Fibroblast of lung (primary cell): ENCODE measurements around the gene TGM5. TPM values are rescaled to one million over a fixed set of nuclear protein-coding genes. Genes with fewer than 3 reads are reported as not detected.

Experiments
- DNase-seq, 2 donors: peaks; one replicate each; pipeline versions ENCODE4 v3.0.0 to v3.0.0-alpha.2; 2010; ENCODE audit warnings: low read depth in 2 of 2
- H2AFZ ChIP-seq: 2 replicates; pipeline ENCODE4 v1.5.1; 2012; ENCODE audit warnings: low read length, control low read depth, inconsistent platforms
- H3K27ac ChIP-seq: 2 replicates; pipeline ENCODE4 v1.5.1; 2011; ENCODE audit warnings: low read length, control low read depth; ENCODE audit not compliant: insufficient read depth
- H3K27me3 ChIP-seq: 2 replicates; pipeline ENCODE4 v1.5.1; 2011; ENCODE audit warnings: mild to moderate bottlenecking, low read length; ENCODE audit not compliant: control insufficient read depth, insufficient read depth
- H3K36me3 ChIP-seq: 2 replicates; pipeline ENCODE4 v1.5.1; 2011; ENCODE audit warnings: low read length; ENCODE audit not compliant: control insufficient read depth, insufficient read depth
- H3K4me1 ChIP-seq: 2 replicates; pipeline ENCODE4 v1.5.1; 2011; ENCODE audit warnings: low read length; ENCODE audit not compliant: control insufficient read depth, insufficient read depth; ENCODE audit errors: extremely low read depth
- H3K4me2 ChIP-seq: 2 replicates; pipeline ENCODE4 v1.5.1; 2011; ENCODE audit warnings: low read length, control low read depth; ENCODE audit not compliant: insufficient read depth; ENCODE audit errors: extremely low read depth
- H3K4me3 ChIP-seq, 4 experiments: fragments of 200-600 bp in 1 of 4; sonication (generic) in 1 of 4; replicated peaks in 1 of 4; 2 replicates each; pipeline ENCODE4 v1.5.1; 2011 to 2016; ENCODE audit warnings: low read length in 4 of 4, low read depth in 3 of 4, mild to moderate bottlenecking in 3 of 4, control low read depth in 2 of 4, inconsistent platforms in 1 of 4, mixed read lengths in 1 of 4; ENCODE audit not compliant: insufficient read depth in 1 of 4; ENCODE audit errors: control extremely low read depth in 1 of 4
- H3K79me2 ChIP-seq: 2 replicates; pipeline ENCODE4 v1.5.1; 2012; ENCODE audit warnings: mild to moderate bottlenecking, low read length, inconsistent platforms; ENCODE audit not compliant: control insufficient read depth, insufficient read depth
- H3K9ac ChIP-seq: 2 replicates; pipeline ENCODE4 v1.5.1; 2011; ENCODE audit warnings: mild to moderate bottlenecking, low read length, control low read depth; ENCODE audit not compliant: insufficient read depth
- H3K9me3 ChIP-seq: 2 replicates; pipeline ENCODE4 v1.5.1; 2012; ENCODE audit warnings: low read depth, low read length; ENCODE audit not compliant: control insufficient read depth, insufficient read depth
- H4K20me1 ChIP-seq: 2 replicates; pipeline ENCODE4 v1.5.1; 2011; ENCODE audit warnings: low read length; ENCODE audit not compliant: control insufficient read depth, insufficient read depth; ENCODE audit errors: extremely low read depth
- EZH2 ChIP-seq: IDR thresholded peaks from 2 replicates; pipeline ENCODE4 v1.5.1; 2012; ENCODE audit warnings: low read length, control low read depth, mild to moderate bottlenecking; ENCODE audit errors: missing control alignments
- polyA plus RNA-seq, 2 donors: library from polyadenylated mRNA; depleted of rRNA in 1 of 2; stranded (reverse) in 1 of 2; unstranded in 1 of 2; fragments of >200 nt; gene quantifications; 2 replicates each; pipeline ENCODE4 v1.2.1, GENCODE V29; 2011 to 2012; ENCODE audit warnings: missing spikeins in 1 of 2
- total RNA-seq: library from RNA; depleted of rRNA; stranded (reverse); fragments of >200 nt; gene quantifications from 2 replicates; pipeline ENCODE4 v1.2.1, GENCODE V29; 2014
- TF ChIP-seq, protein P1 (sequence below), 2 donors: IDR thresholded peaks in 1 of 2; conservative IDR thresholded peaks in 1 of 2; 1 replicate in 1 of 2; 2 replicates in 1 of 2; pipeline ENCODE4 v1.5.1; 2011 to 2012; ENCODE audit warnings: low read length in 2 of 2, control low read depth in 1 of 2, inconsistent platforms in 1 of 2, low read depth in 1 of 2, mild to moderate bottlenecking in 1 of 2

TGM5 gene
- total and polyA plus RNA-seq, 2 donors (not counting 1 experiment from before 2014, with no cell fraction given) = under 0.01 to 0.03 TPM

GRCh38 chr15:43287254-43287653, 20.5 kb upstream of the TGM5 start:
- no peaks in the 10 kb centered on the region for H3K4me1 ChIP-seq
- no peaks in the 10 kb centered on the region for H3K9me3 ChIP-seq
- no peak for DNase-seq
- TF ChIP-seq, protein P1, sequence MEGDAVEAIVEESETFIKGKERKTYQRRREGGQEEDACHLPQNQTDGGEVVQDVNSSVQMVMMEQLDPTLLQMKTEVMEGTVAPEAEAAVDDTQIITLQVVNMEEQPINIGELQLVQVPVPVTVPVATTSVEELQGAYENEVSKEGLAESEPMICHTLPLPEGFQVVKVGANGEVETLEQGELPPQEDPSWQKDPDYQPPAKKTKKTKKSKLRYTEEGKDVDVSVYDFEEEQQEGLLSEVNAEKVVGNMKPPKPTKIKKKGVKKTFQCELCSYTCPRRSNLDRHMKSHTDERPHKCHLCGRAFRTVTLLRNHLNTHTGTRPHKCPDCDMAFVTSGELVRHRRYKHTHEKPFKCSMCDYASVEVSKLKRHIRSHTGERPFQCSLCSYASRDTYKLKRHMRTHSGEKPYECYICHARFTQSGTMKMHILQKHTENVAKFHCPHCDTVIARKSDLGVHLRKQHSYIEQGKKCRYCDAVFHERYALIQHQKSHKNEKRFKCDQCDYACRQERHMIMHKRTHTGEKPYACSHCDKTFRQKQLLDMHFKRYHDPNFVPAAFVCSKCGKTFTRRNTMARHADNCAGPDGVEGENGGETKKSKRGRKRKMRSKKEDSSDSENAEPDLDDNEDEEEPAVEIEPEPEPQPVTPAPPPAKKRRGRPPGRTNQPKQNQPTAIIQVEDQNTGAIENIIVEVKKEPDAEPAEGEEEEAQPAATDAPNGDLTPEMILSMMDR (conservative IDR thresholded peaks at IDR 0.05 in 1 of 2, IDR thresholded peaks at IDR 0.05 in 1 of 2; ENCODE audit: low read depth in 1 of 2, low read length in 2 of 2) = no peak
- no peak for TF ChIP-seq EZH2
- H2AFZ ChIP-seq = no peak overlapping the region
- no peak overlapping the region for H3K27ac ChIP-seq
- no peaks in the 10 kb centered on the region for H4K20me1 ChIP-seq
- H3K4me2 ChIP-seq = no peak overlapping the region
- no peak overlapping the region for H3K4me3 ChIP-seq
- no peak overlapping the region for H3K9ac ChIP-seq
- peaks cover 29% of the 10 kb centered on the region for H3K27me3 ChIP-seq
- no peaks in the 10 kb centered on the region for H3K36me3 ChIP-seq
- no peaks in the 10 kb centered on the region for H3K79me2 ChIP-seq

DNA sequence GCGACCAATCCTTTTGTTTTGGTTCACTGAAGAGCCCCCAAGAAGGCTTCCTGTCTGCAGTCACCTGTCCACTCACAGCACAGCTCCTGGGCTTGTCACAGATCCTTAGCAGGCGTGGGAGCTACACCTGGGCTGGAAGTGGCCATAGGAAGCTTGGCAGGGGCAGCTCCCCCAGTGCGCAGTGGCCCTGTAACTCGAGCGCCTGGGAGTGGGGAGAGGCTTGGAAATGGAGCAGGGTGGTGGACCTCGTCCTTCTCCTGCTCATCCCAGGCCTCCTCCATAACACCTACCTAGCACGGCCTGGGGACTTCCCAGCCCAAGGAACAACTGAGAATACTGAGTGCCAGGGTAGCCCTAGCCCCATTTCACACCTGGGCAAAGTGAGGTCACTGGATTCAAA, 19.3 kb upstream of the TGM5 start:
- H3K9me3 ChIP-seq = no peaks in the 10 kb centered on the region
- no peak overlapping the region for H2AFZ ChIP-seq
- H4K20me1 ChIP-seq = no peaks in the 10 kb centered on the region
- TF ChIP-seq, protein P1 (conservative IDR thresholded peaks at IDR 0.05 in 1 of 2, IDR thresholded peaks at IDR 0.05 in 1 of 2; ENCODE audit: low read depth in 1 of 2, low read length in 2 of 2) = no peak
- no peak for TF ChIP-seq EZH2
- no peaks in the 10 kb centered on the region for H3K79me2 ChIP-seq
- H3K9ac ChIP-seq = no peak overlapping the region
- no peaks in the 10 kb centered on the region for H3K4me1 ChIP-seq
- H3K4me2 ChIP-seq = no peak overlapping the region
- H3K27me3 ChIP-seq = peaks cover 26% of the 10 kb centered on the region
- no peaks in the 10 kb centered on the region for H3K36me3 ChIP-seq
- no peak overlapping the region for H3K4me3 ChIP-seq
- DNase-seq = no peak
- H3K27ac ChIP-seq = no peak overlapping the region

DNA sequence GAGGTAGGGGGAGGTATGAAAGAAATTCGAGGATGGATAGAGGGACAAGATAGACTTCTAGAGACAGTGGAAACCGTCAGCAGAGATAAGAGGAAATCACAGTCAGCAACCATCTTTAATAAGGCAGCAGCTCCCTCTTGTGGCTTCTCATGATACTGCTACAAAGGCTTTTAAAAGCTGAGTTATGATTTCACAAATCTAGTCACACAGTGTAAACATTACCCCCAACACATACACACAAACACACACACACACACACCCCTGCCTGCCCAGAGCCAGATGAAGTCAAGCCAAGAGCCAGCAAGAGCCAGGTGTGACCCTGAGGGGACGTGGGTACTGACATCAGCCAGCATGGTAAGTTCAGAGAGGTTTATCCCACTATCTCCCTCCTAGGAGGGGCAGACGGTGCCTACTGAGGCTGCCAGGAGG, 18.9 kb upstream of the TGM5 start:
- Histone ChIP-seq H3K9ac (no peak overlapping the region), H3K4me2 (no peak overlapping the region)

More for the DNA sequence above, 18.9 kb upstream of the TGM5 start:
- Histone ChIP-seq H3K79me2 (no peaks in the 10 kb centered on the region), H3K4me1 (no peaks in the 10 kb centered on the region), H2AFZ (no peak overlapping the region), H3K36me3 (no peaks in the 10 kb centered on the region), H3K9me3 (no peaks in the 10 kb centered on the region), H3K27ac (no peak overlapping the region), H4K20me1 (no peaks in the 10 kb centered on the region), H3K4me3 (no peak overlapping the region), H3K27me3 (peaks cover 26% of the 10 kb centered on the region)
- no peak for TF ChIP-seq EZH2
- TF ChIP-seq, protein P1 (conservative IDR thresholded peaks at IDR 0.05 in 1 of 2, IDR thresholded peaks at IDR 0.05 in 1 of 2; ENCODE audit: low read depth in 1 of 2, low read length in 2 of 2) = peak; percentile 77 to 83
- peak; percentile 42 to 71 for DNase-seq
